Nephron progenitor cell (in vitro differentiated cells): ENCODE results near the gene LAT.

Source experiments
- DNase-seq: peaks from one replicate; pipeline ENCODE4 v3.0.0; 2021
- H3K27ac Mint-ChIP-seq: 2 replicates; pipeline ENCODE4 v1.8.0; 2021; ENCODE audit warnings: mild to moderate bottlenecking, moderate library complexity, mixed read lengths
- H3K27me3 Mint-ChIP-seq: 2 replicates; pipeline ENCODE4 v1.8.0; 2021; ENCODE audit warnings: mild to moderate bottlenecking, low read depth, mixed read lengths; ENCODE audit not compliant: poor library complexity
- H3K36me3 Mint-ChIP-seq: 2 replicates; pipeline ENCODE4 v1.8.0; 2021; ENCODE audit warnings: low read depth, mixed read lengths
- H3K4me1 Mint-ChIP-seq: 2 replicates; pipeline ENCODE4 v1.8.0; 2021; ENCODE audit warnings: mixed read lengths
- H3K4me3 Mint-ChIP-seq: 2 replicates; pipeline ENCODE4 v1.8.0; 2021; ENCODE audit warnings: mild to moderate bottlenecking, moderate library complexity, mixed read lengths
- H3K9me3 Mint-ChIP-seq: 2 replicates; pipeline ENCODE4 v1.8.0; 2021; ENCODE audit warnings: mild to moderate bottlenecking, moderate library complexity, mixed read lengths
- CTCF ChIP-seq: fragments of 200-600 bp; sonication (generic); IDR thresholded peaks from 2 replicates; pipeline ENCODE4 v1.5.0; 2021; ENCODE audit warnings: antibody characterized with exemption

The LAT gene

DNA sequence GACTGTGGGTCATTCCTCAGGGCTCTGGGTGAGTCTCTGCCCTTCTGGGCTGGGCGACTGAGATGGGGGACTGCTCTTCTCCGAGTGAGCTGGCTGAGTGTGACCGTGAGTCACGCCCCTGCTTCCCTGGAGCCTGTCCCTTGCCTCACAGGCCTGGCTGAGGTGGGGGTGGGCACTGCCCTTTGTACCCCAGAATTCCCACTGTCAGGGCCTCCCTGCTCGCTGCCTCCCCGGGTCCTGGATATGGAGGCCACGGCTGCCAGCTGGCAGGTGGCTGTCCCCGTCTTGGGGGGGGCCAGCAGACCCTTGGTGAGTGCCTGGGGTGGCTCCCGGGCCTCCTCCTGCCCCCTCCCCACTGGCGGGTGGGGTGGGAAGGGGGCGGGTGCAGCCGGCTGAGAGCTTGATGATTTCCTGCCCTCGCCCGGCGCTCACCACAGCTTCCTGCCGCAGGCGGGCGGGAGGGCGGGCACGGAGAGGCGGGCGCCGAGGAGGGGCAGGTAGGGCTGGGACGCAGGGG, at the start of gene LAT:
LAT (plus strand) TSS at position 434 of the 517 bp plus-strand sequence. CDS start 366 bp downstream, outside the sequence.
- Mint-ChIP-seq H3K27me3 (no peaks in the 10 kb centered on the region), H3K36me3 (peaks cover 41% of the 10 kb centered on the region), H3K9me3 (peaks cover 8% of the 10 kb centered on the region), H3K27ac (peak within 1 kb of the TSS; percentile 54), H3K4me3 (no peak within 1 kb of the TSS), H3K4me1 (no peaks in the 10 kb centered on the region)
- no peak for TF ChIP-seq CTCF
- DNase-seq, result no peak

- TF ChIP-seq CTCF, result no peak
- no peak overlapping the region for H3K4me3 Mint-ChIP-seq
- peaks cover 28% of the 10 kb centered on the region for H3K27me3 Mint-ChIP-seq
- H3K4me1 Mint-ChIP-seq, result peaks cover 44% of the 10 kb centered on the region
- H3K9me3 Mint-ChIP-seq, result peaks cover 4% of the 10 kb centered on the region
- no peak overlapping the region for H3K27ac Mint-ChIP-seq
- H3K36me3 Mint-ChIP-seq, result no peaks in the 10 kb centered on the region
- no peak for DNase-seq
These were observed 49.5 kb upstream of the LAT start for GRCh38 chr16:28935346-28935745.

DNA sequence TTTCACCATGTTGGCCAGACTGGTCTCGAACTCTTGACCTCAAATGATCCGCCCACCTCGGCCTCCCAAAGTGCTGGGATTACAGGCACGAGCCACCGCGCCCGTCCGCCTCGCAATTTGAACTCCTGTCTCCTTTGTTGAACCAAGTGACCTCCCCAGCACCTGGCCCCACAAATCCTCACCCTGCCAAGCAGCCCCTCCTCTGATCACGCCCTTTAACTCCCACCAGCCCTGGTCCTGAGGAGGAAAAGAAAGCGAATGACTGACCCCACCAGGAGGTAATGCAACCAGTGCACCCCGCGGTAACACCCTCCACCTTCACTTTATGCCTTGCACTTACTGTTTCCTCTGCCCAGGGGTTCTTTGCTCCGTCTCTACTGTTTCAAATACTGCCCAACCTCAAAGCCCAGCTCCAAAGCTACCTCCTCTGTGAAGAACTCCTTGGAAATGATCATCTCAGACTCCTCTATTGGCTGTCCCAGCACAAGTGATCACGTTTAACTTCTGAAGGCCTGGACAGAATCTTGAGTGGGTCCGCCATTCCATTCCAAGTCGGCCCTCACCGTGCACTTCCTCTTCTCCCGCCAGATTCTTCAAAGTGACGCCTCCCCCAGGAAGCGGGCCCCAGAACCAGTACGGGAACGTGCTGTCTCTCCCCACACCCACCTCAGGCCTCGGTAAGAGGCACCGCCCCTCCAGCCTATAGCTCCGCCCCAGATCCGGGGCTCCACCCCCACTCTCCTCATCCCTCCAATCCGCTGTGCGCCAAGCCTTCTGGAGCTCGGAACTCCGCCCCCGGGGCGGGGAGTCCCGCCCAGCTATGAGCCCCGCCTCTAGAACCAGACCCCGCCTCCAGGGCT, 48.7 kb upstream of the LAT start:
- peak overlapping the region; percentile 42 for H3K4me3 Mint-ChIP-seq
- no peaks in the 10 kb centered on the region for H3K36me3 Mint-ChIP-seq
- H3K27ac Mint-ChIP-seq, result no peak overlapping the region
- peaks cover 37% of the 10 kb centered on the region for H3K4me1 Mint-ChIP-seq
- peaks cover 28% of the 10 kb centered on the region for H3K27me3 Mint-ChIP-seq
- no peak for TF ChIP-seq CTCF
- peak; percentile 54 for DNase-seq
- H3K9me3 Mint-ChIP-seq, result peaks cover 4% of the 10 kb centered on the region

DNA sequence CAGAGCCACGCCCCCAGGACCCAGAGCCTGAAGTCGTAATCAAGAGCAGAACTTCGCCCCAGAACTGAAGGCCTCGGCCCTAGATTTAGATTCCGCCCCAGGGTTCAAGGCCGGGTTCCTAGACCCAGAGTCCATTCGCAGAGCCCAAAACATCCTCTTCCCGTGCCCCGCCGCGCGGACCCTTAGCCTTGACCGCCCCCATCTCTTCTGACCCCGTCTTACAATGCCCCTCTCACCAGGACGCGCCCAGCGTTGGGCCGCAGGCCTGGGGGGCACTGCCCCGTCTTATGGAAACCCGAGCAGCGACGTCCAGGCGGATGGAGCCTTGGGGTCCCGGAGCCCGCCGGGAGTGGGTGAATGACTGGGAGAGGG, 48.1 kb upstream of the LAT start:
- DNase-seq, result no peak
- no peaks in the 10 kb centered on the region for H3K36me3 Mint-ChIP-seq
- H3K9me3 Mint-ChIP-seq, result peaks cover 4% of the 10 kb centered on the region
- peaks cover 28% of the 10 kb centered on the region for H3K27me3 Mint-ChIP-seq
- no peak overlapping the region for H3K4me3 Mint-ChIP-seq
- peaks cover 32% of the 10 kb centered on the region for H3K4me1 Mint-ChIP-seq
- H3K27ac Mint-ChIP-seq, result no peak overlapping the region
- no peak for TF ChIP-seq CTCF

GRCh38 chr16:28937222-28937876, 47.5 kb upstream of the LAT start:
- H3K27me3 Mint-ChIP-seq, result peaks cover 28% of the 10 kb centered on the region
- no peak overlapping the region for H3K27ac Mint-ChIP-seq
- no peak for DNase-seq
- peaks cover 4% of the 10 kb centered on the region for H3K9me3 Mint-ChIP-seq
- H3K4me1 Mint-ChIP-seq, result peaks cover 31% of the 10 kb centered on the region
- no peaks in the 10 kb centered on the region for H3K36me3 Mint-ChIP-seq
- H3K4me3 Mint-ChIP-seq, result no peak overlapping the region
- TF ChIP-seq CTCF, result no peak
